ENCODE data around the gene SURF1.

- TF ChIP-seq, protein P1, sequence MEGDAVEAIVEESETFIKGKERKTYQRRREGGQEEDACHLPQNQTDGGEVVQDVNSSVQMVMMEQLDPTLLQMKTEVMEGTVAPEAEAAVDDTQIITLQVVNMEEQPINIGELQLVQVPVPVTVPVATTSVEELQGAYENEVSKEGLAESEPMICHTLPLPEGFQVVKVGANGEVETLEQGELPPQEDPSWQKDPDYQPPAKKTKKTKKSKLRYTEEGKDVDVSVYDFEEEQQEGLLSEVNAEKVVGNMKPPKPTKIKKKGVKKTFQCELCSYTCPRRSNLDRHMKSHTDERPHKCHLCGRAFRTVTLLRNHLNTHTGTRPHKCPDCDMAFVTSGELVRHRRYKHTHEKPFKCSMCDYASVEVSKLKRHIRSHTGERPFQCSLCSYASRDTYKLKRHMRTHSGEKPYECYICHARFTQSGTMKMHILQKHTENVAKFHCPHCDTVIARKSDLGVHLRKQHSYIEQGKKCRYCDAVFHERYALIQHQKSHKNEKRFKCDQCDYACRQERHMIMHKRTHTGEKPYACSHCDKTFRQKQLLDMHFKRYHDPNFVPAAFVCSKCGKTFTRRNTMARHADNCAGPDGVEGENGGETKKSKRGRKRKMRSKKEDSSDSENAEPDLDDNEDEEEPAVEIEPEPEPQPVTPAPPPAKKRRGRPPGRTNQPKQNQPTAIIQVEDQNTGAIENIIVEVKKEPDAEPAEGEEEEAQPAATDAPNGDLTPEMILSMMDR (IDR thresholded peaks at IDR 0.05): peak in 2 of 12 donors; percentile 4 to 11
- TF ChIP-seq POLR2A (IDR thresholded peaks at IDR 0.05): peak in 1 of 2 donors; percentile 94
These were observed 19.7 kb upstream of the SURF1 start, which contains the start of the genes STKLD1 and SURF4 for GRCh38 chr9:133375724-133376654.
